T-helper 1 cell (primary cell): ENCODE results near the gene CTAGE4.
"Not testable (repeated sequence)": the region's sequence is repeated elsewhere in the genome, so short reads cannot be mapped to it uniquely, and the experiment has no call there.

Source experiments
- DNase-seq, 5 donors: peaks; one replicate each; pipeline ENCODE4 v3.0.0-alpha.2; 2012 to 2020

The CTAGE4 gene

GRCh38 chr7:144218581-144218980, 35.3 kb downstream of the CTAGE4 start:
- not testable (repeated sequence) for DNase-seq

- not testable (repeated sequence) for DNase-seq
These were observed 35.9 kb downstream of the CTAGE4 start for GRCh38 chr7:144219149-144219548.

- DNase-seq: not testable (repeated sequence)
These were observed 37.3 kb downstream of the CTAGE4 start for GRCh38 chr7:144220531-144220930.

GRCh38 chr7:144223675-144224074, 40.4 kb downstream of the CTAGE4 start:
- DNase-seq: not testable (repeated sequence)

- not testable (repeated sequence) for DNase-seq
These were observed 43.6 kb downstream of the CTAGE4 start for GRCh38 chr7:144226866-144227265.

GRCh38 chr7:144228810-144229209, 45.5 kb downstream of the CTAGE4 start:
- not testable (repeated sequence) for DNase-seq

- DNase-seq: not testable (repeated sequence)
These were observed 47.8 kb downstream of the CTAGE4 start for GRCh38 chr7:144231027-144231426.

GRCh38 chr7:144233039-144233438, 49.8 kb downstream of the CTAGE4 start:
- DNase-seq: not testable (repeated sequence)
